T-helper 1 cell treated with Interleukin-12 subunit alpha and Interleukin-12 subunit beta and Interleukin-4 antibody, amounts not matched to agents 30 μg/mL and 1 μg/mL, for 36 hours (primary cell): Measurements from ENCODE around the gene GPN3.
"Not testable (repeated sequence)": the region's sequence is repeated elsewhere in the genome, so short reads cannot be mapped to it uniquely, and the experiment has no call there.

Experiments used
- H3K27ac Mint-ChIP-seq: one replicate; pipeline ENCODE4 v1.8.0; 2021; ENCODE audit warnings: mild to moderate bottlenecking, mixed read lengths
- H3K27me3 Mint-ChIP-seq: one replicate; pipeline ENCODE4 v1.8.0; 2021; ENCODE audit warnings: low read depth, mixed read lengths
- H3K36me3 Mint-ChIP-seq: one replicate; pipeline ENCODE4 v1.8.0; 2021; ENCODE audit warnings: low read depth, mixed read lengths
- H3K4me1 Mint-ChIP-seq: one replicate; pipeline ENCODE4 v1.8.0; 2021; ENCODE audit warnings: low read depth, mixed read lengths
- H3K4me3 Mint-ChIP-seq: one replicate; pipeline ENCODE4 v1.8.0; 2021; ENCODE audit warnings: mild to moderate bottlenecking, moderate library complexity, mixed read lengths
- H3K9me3 Mint-ChIP-seq: one replicate; pipeline ENCODE4 v1.8.0; 2021; ENCODE audit warnings: mixed read lengths

The GPN3 gene

DNA sequence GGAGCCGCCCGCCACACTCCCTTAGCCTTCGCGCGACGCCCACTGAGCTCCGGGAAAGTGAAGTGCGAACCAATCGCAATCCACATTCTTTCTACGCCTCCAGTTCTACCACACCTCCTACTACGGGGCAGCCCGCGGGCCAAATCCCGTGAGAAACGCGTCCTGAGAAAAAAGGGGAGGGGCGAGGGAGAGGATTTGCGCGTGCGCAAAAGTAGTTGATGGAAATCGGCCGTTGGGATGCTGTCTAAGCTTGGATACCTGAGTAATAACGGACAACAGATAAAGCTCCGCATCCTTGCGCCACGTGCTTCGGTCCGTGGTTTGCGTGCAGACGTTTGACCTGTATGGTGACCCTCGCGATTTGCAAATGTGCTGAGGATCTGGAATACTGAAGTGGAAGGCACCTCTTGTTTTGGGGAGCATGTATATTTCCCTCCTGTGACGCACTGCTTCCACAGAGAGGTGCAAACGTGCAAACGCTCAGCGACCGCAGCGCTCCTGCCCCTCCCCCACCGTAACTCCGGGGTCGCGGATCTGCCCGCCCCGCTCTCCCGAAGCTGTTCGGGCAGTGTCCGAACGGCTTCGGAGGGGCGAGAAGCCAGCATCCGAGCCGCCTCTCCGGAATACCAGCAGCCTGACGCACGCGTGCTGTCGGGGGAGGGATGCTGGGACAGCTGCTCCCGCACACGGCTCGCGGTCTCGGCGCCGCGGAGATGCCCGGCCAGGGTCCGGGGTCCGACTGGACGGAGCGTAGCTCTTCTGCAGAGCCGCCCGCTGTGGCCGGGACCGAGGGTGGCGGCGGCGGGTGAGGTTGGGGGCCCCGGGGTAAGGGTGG is at the start of gene GPN3, which contains the start of gene FAM216A:
Gene GPN3, minus strand, starts transcription at position 44 of the 835 bp plus-strand sequence. CDS start 54 bp downstream, outside the sequence.
Gene FAM216A, plus strand, starts transcription at position 632 of the 835 bp plus-strand sequence. Its CDS starts 31 bp downstream, at position 663.
- H3K4me1 Mint-ChIP-seq: peaks cover 27% of the 10 kb centered on the region
- peak within 1 kb of the TSS; percentile 97 for H3K4me3 Mint-ChIP-seq
- H3K36me3 Mint-ChIP-seq: peaks cover 8% of the 10 kb centered on the region
- peak within 1 kb of the TSS; percentile 90 for H3K27ac Mint-ChIP-seq
- H3K9me3 Mint-ChIP-seq: no peaks in the 10 kb centered on the region
- no peaks in the 10 kb centered on the region for H3K27me3 Mint-ChIP-seq

DNA sequence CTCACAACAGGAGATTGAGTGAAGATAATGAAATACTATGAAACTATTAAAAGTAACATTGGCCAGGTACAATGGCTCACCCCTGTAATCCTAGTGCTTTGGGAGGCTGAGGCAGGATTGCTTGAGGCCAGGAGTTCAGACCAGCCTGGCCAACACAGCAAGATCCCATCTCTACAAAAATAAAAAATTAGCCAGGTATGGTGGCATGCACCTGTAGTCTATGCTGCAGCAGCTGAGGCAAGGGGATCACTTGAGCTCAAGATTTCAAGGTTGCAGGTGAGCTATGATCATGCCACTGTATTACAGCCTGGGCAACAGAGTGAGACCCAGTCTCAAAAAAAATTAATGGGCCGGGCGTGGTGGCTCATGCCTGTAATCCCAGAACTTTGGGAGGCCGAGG is 48.9 kb upstream of the GPN3 start:
- Mint-ChIP-seq H3K27me3 (peaks cover 10% of the 10 kb centered on the region), H3K9me3 (no peaks in the 10 kb centered on the region), H3K4me3 (no peak overlapping the region)

DNA sequence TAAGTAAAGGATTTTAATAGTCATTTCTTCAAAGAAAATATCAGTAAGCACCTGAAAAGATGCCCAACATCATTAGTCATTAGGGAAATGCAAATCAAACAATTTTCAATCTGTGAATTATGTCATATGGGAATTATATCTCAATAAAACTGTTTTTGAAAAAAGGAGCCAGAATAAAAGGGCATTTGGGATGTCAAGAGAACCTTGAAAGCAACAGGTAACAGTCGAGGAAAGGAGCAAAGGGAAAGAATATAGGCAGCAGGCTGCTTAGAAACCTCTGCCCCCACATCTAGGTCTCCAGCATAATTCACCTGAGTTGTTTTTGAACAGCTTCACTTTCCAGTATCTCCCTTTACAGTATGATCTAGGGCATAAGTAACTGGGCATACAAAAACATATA is 46.3 kb upstream of the GPN3 start:
- Mint-ChIP-seq H3K27me3 (peaks cover 14% of the 10 kb centered on the region), H3K27ac (no peak overlapping the region), H3K9me3 (no peaks in the 10 kb centered on the region), H3K4me3 (no peak overlapping the region), H3K4me1 (peaks cover 2% of the 10 kb centered on the region), H3K36me3 (no peaks in the 10 kb centered on the region)

More for the DNA sequence above, 48.9 kb upstream of the GPN3 start:
- Mint-ChIP-seq H3K27ac (no peak overlapping the region), H3K36me3 (no peaks in the 10 kb centered on the region), H3K4me1 (peaks cover 2% of the 10 kb centered on the region)

DNA sequence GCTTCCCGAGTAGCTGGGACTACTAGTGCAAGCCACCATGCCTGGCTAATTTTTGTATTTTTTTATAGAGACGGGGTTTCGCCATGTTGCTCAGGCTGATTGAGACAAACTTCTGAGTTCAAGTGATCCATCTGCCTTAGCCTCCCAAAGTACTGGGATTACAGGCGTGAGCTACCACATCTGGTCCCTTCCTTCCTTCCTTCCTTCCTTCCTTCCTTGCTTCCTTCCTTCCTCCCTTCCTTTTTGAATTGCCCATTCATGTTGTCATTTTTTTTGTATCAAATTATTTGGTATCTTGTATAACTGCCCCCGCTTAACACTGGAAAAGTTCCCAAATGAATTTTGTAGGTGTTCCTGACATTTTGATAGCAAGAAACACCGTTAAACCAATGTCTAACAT is 45.8 kb upstream of the GPN3 start:
- H3K9me3 Mint-ChIP-seq: no peaks in the 10 kb centered on the region
- H3K4me1 Mint-ChIP-seq: peaks cover 2% of the 10 kb centered on the region
- peak overlapping the region; percentile 62 for H3K27ac Mint-ChIP-seq

DNA sequence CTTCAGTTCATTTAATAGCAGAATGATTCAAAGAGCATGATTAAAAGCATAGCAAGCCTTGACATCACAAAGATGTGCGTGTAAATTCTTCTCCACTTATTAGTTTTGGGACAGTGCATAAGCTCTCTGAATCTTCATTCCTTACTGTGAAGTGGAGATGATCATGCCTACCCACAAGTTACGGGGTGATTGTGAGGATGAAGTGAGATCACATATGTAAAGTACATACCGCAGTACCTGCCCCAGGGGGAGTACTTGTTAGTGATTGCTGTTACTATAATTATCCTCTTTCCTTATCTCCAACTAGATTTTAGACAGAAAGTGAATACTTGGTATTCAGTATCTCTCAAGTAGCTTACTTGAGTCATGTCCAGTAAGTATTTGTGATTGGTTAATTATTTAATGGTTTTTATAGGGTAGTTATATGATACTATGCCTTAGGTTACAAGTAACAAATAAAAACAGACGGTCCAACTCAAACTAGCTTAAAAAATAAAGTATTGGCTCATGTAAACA is 40.1 kb upstream of the GPN3 start:
- Mint-ChIP-seq H3K27ac (no peak overlapping the region), H3K4me1 (no peaks in the 10 kb centered on the region), H3K9me3 (no peaks in the 10 kb centered on the region), H3K4me3 (no peak overlapping the region), H3K27me3 (peaks cover 4% of the 10 kb centered on the region), H3K36me3 (no peaks in the 10 kb centered on the region)

More for the DNA sequence above, 45.8 kb upstream of the GPN3 start:
- Mint-ChIP-seq H3K4me3 (no peak overlapping the region), H3K36me3 (no peaks in the 10 kb centered on the region), H3K27me3 (peaks cover 14% of the 10 kb centered on the region)

DNA sequence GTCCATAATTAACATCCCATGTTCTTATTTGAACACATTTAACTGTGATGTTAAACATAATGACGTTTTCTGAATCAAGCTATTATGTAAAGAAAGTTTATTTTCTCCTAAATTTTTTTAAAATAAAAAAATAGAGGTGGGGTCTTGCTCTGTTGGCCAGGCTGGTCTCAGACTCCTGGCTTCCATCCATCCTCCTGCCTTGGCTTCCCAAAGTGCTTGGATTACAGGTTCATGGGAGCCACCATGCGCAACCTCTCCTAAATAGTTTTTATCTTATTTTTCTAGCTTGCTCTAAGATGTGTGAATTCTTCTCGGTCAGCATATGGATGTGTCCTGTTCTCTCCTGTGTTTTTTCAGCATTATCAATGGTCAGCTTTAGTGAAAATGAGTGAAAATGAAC is 37.3 kb upstream of the GPN3 start:
- H3K4me3 Mint-ChIP-seq: no peak overlapping the region

DNA sequence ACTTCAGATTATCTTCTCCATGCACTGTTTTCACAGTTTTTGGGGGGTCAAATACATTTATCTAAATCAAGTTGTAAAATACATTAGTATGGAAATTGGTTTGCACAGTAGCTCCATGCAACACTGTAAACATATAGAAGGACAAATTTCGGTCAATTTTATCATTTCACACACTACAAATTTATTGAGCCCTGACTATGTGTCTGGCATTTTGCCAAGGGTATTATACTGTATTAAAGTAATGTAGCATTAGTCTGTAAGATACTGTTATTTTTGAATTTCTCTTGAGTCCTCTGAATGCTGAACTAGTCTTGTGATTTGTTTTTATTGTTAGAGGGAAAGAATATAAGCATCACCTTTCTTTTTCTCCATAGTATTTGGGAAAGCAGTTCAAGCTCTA is 35.4 kb upstream of the GPN3 start:
- Mint-ChIP-seq H3K27me3 (peaks cover 4% of the 10 kb centered on the region), H3K27ac (no peak overlapping the region), H3K9me3 (peaks cover 8% of the 10 kb centered on the region), H3K4me3 (no peak overlapping the region), H3K4me1 (peaks cover 28% of the 10 kb centered on the region), H3K36me3 (peaks cover 18% of the 10 kb centered on the region)

More for the DNA sequence above, 37.3 kb upstream of the GPN3 start:
- Mint-ChIP-seq H3K9me3 (peaks cover 8% of the 10 kb centered on the region), H3K36me3 (peaks cover 9% of the 10 kb centered on the region), H3K27me3 (peaks cover 4% of the 10 kb centered on the region), H3K4me1 (peaks cover 12% of the 10 kb centered on the region), H3K27ac (no peak overlapping the region)

DNA sequence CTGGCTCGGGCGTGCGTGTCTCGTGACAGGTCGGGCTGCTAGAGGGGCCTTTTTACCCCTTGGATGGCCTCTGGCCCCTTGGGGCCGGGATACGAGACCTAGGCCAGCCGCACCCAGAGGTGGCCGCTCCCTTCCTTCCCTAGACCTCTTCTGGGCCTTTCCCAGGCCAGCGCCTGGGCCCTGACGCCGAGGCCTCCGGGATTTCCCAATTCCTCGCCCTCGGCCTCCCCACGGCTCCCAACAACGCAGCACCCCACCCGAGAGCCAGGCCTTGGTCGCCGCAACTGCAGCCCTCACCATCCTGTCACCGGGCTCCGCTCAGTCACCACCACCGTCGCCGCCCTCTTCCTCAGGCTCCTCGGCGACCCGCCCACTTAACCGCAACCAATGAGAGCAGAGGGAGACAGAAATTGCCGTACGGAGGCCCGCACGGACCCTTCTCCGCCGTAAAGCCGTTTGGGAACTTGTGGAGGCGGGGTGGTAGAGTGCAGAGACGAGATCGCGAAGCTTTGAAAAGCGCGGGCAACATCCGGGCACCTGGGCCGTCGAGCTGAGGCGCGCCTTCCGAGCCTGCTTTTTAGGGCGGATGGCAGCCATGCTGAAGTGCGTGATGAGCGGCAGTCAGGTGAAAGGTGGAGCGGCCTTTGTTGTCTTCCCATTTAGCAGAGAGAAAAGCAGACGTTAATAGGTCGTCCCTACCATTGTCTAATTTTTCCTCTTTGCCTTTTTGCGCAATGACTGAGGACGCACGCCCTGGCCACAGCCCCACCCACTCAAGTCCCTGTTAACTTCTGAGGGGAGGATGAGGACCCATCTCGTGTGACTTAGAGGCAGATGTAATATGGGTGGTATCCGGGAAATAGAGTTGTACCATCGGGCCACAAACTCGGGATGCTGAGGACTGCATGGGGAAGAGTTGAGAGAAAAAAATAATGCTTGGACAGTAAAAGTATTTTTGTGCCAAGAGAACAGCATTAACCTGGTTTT is 34.0 kb upstream of the GPN3 start, which contains the start of the genes RAD9B and VPS29:
Gene RAD9B, plus strand, starts transcription at position 580 of the 987 bp plus-strand sequence. Its CDS starts 7 bp downstream, at position 587.
Gene VPS29, minus strand, starts transcription at position 360 of the 987 bp plus-strand sequence. Its CDS starts 60 bp downstream, at position 300.
- Mint-ChIP-seq H3K4me3 (peak within 1 kb of the TSS; percentile 96), H3K36me3 (peaks cover 18% of the 10 kb centered on the region), H3K9me3 (peaks cover 8% of the 10 kb centered on the region), H3K27ac (peak within 1 kb of the TSS; percentile 98), H3K4me1 (peaks cover 28% of the 10 kb centered on the region), H3K27me3 (peaks cover 4% of the 10 kb centered on the region)

DNA sequence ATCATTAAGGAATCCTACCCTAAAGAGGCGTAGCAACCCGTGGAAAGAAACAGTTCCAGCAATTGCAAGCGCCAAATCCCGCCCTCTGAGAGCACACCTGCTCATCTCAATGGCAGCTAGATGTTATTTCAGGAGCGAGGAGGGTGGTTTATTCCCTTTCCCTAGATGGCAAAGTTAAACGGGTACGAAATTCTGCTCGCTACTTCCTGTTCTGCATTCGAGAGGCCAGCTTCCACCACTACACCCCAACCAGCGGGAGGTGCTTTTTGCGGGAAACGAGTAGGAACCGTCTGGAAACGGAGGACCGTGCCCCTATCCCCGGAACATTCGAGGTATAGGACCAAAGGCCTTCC is 33.3 kb upstream of the GPN3 start:
- Mint-ChIP-seq H3K4me1 (peaks cover 28% of the 10 kb centered on the region), H3K27ac (peak overlapping the region; percentile 98), H3K36me3 (peaks cover 20% of the 10 kb centered on the region), H3K4me3 (peak overlapping the region; percentile 96), H3K9me3 (peaks cover 8% of the 10 kb centered on the region), H3K27me3 (peaks cover 4% of the 10 kb centered on the region)

DNA sequence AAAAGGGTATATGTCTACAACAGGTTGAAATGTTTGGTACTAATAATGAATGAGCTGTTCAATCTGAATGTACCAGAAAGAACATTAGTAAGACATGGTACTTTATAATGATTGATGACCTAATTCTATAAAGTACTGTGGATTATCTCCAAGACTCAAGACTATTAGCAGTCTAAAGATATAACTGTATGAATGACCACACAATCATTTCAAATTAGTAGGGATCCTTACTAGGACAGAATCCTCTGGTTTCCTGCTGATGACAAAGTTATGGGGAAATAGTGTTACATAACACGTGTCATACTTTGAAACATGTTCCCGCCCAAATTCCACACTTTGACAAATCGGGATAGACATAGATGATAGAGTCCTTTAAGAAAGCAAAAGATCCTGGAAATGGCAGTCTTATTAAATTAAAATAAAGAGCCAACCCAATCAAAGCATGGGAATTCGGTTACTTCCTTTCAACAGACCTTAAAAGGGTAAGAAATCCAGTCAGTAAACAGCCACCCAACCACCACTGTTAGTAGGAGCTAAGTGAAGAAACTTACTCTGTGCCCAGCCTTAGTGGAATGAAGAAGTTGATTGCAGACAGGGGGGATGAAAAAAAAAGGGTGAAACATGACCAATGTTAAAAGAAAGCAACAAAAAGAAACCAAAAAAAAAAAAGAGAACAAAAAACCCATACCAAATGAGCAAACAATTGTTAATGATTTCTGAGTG is 31.1 kb upstream of the GPN3 start:
- peaks cover 30% of the 10 kb centered on the region for H3K36me3 Mint-ChIP-seq
- H3K27ac Mint-ChIP-seq: peak overlapping the region; percentile 70
- peak overlapping the region; percentile 70 for H3K4me3 Mint-ChIP-seq
- H3K9me3 Mint-ChIP-seq: peaks cover 8% of the 10 kb centered on the region
- peaks cover 33% of the 10 kb centered on the region for H3K4me1 Mint-ChIP-seq
- H3K27me3 Mint-ChIP-seq: peaks cover 4% of the 10 kb centered on the region

DNA sequence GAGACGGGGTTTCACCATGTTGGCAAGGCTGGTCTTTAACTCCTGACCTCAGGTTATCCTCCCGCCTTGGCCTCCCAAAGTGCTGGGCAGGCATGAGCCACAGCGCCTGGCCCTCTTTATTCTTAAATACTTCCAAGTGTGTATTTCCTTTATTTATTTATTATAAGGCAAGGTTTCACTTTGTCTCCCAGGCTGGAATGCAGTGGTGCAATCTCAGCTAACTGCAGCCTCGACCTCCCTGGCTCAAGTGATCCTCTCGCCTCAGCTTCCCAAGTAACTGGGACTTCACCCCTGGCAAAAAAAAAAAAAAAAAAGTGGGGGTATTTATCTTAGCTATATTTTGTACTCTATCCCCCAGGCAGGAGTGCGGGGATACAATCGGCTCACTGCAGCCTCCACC is 7.4 kb upstream of the GPN3 start:
- Mint-ChIP-seq H3K4me3 (no peak overlapping the region), H3K27ac (no peak overlapping the region), H3K27me3 (no peaks in the 10 kb centered on the region), H3K36me3 (peaks cover 3% of the 10 kb centered on the region), H3K4me1 (no peaks in the 10 kb centered on the region), H3K9me3 (no peaks in the 10 kb centered on the region)

DNA sequence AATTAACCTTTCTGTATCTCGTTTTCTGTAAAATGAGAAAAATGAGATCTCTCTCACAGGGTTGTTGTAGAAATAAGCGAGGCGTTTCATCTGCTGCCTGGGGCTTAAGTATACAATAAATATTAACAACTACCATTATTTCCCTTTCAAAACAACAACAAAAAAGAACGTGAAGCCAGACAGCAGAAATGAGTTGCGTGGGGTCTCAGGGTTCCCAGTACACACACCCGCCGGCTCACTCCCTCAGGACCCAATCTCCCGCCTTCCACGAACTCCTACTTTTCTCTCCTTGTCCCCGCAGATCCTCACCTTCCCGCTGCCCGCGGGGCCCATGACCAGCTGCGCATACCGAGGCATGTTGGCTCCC is 227 bp downstream of the GPN3 start:
- H3K4me3 Mint-ChIP-seq: peak overlapping the region; percentile 97
- H3K9me3 Mint-ChIP-seq: no peaks in the 10 kb centered on the region
- H3K27ac Mint-ChIP-seq: peak overlapping the region; percentile 90
- peaks cover 27% of the 10 kb centered on the region for H3K4me1 Mint-ChIP-seq
- peaks cover 8% of the 10 kb centered on the region for H3K36me3 Mint-ChIP-seq
- H3K27me3 Mint-ChIP-seq: no peaks in the 10 kb centered on the region

DNA sequence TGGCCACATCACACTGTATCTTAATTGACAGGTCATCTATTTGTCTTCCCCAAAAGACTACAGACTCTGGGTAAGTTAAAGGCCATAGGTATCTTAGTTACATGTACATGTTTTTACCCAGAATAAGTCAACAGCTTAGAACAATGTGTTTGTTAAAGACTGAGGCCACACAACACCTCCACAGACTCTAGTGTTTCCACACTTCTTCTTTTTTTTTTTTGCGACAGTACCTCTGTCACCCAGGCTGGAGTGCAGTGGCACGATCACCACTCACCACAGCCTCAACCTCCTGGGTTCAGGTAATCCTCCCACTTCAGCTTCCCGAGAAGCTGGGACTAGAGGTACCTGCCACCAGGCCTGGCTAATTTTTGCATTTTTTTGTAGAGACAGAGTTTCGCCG is 1.3 kb downstream of the GPN3 start:
- Mint-ChIP-seq H3K4me3 (no peak overlapping the region), H3K9me3 (no peaks in the 10 kb centered on the region), H3K27ac (no peak overlapping the region), H3K4me1 (peaks cover 30% of the 10 kb centered on the region), H3K36me3 (peaks cover 12% of the 10 kb centered on the region), H3K27me3 (no peaks in the 10 kb centered on the region)

DNA sequence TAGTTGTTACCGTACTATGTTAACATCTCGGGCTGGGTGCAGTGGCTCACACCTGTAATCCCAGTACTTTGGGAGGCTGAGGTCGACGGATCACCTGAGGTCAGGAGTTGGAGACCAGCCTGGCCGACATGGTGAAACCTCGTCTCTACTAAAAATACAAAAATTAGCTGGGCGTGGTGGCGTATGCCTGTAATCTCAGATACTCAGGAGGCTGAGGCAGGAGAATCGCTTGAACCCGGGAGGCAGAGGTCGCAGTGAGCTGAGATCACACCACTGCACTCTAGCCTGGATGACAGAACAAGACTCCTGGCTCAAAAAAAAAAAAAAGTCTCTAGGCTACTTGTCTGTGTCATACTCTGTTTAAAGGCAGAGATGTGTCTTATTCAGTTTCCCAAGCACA is 2.3 kb downstream of the GPN3 start:
- H3K27me3 Mint-ChIP-seq, H3K4me3 Mint-ChIP-seq, H3K27ac Mint-ChIP-seq, H3K9me3 Mint-ChIP-seq: not testable (repeated sequence)
- Mint-ChIP-seq H3K36me3 (peaks cover 12% of the 10 kb centered on the region), H3K4me1 (peaks cover 30% of the 10 kb centered on the region)
